Keratinocyte (primary cell): ENCODE results near the gene CINP.

Experiments used
- CTCF ChIP-seq, 3 experiments: IDR thresholded peaks in 1 of 3; conservative IDR thresholded peaks in 1 of 3; optimal IDR thresholded peaks in 1 of 3; 2 replicates in 2 of 3; 3 replicates in 1 of 3; pipeline versions ENCODE3 to v1.5.1; 2011; ENCODE audit warnings: low read length in 3 of 3, mild to moderate bottlenecking in 3 of 3, moderate library complexity in 2 of 3, control low read depth in 1 of 3, inconsistent platforms in 1 of 3; ENCODE audit not compliant: insufficient read depth in 2 of 3; ENCODE audit errors: extremely low read depth in 1 of 3
- EZH2 ChIP-seq: IDR thresholded peaks from one replicate; pipeline ENCODE4 v1.6.1; 2012; ENCODE audit warnings: inconsistent platforms, mild to moderate bottlenecking, low read length, moderate library complexity

DNA sequence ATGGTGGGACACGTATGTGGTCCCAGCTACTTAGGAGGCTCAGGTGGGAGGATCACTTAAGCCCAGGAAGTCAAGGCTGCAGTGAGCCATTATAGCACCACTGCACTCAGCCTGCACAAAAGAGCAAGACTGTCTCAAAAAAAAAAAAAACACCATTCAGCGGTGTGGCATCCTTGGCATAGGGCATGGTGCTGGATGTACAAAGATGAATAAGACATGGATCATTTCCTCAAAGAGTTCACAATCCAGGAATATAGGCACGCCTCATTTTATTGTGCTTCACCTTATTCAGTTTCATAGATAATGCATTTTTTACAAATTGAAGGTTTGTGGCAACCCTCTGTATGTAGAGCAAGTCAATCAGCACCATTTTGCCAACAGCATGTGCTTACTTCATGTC, 6.4 kb downstream of the CINP start:
- TF ChIP-seq EZH2 (no peak), CTCF (optimal IDR thresholded peaks at IDR 0.05 in 1 of 3, IDR thresholded peaks at IDR 0.05 in 1 of 3, conservative IDR thresholded peaks at IDR 0.05 in 1 of 3; ENCODE audit: extremely low read depth in 1 of 3, insufficient read depth in 2 of 3, low read length in 3 of 3) (no peak)
